ENCODE measurements around the gene CTAGE9. TPM values are rescaled to one million over a fixed set of nuclear protein-coding genes. Genes with fewer than 3 reads are reported as not detected.

The CTAGE9 gene
- total RNA-seq, 4 donors from 2014 or later, result 0.75 TPM; not detected in 3

GRCh38 chr6:131688286-131688685 lies 22.5 kb downstream of the CTAGE9 start:
- H3K4me3 ChIP-seq (replicated peaks in 1 of 3), result no peak overlapping the region
- TF ChIP-seq POLR2A (IDR thresholded peaks at IDR 0.05) (no peak), CTCF (IDR thresholded peaks at IDR 0.05) (no peak)
- no peaks in the 10 kb centered on the region for H3K9me3 ChIP-seq
- intact Hi-C loops (cut with DNase I), result no loop called here
- no peaks in the 10 kb centered on the region for H3K36me3 ChIP-seq
- no peaks in the 10 kb centered on the region for H3K4me1 ChIP-seq
- 89 to 90% methylated on average over 1 of the region's 1 CpG for WGBS, 2 donors
- DNase-seq, result no peak
- no peaks in the 10 kb centered on the region for H3K27me3 ChIP-seq
- no peak overlapping the region for H3K27ac ChIP-seq

GRCh38 chr6:131687022-131687421 lies 23.8 kb downstream of the CTAGE9 start:
- no peak for DNase-seq
- H3K9me3 ChIP-seq, result no peaks in the 10 kb centered on the region
- 87 to 96% methylated on average over 3 of the region's 3 CpGs for WGBS, 2 donors
- H3K27me3 ChIP-seq, result no peaks in the 10 kb centered on the region
- no peaks in the 10 kb centered on the region for H3K4me1 ChIP-seq
- no peak for TF ChIP-seq CTCF (IDR thresholded peaks at IDR 0.05)
- no peaks in the 10 kb centered on the region for H3K36me3 ChIP-seq
- no peak overlapping the region for H3K4me3 ChIP-seq (replicated peaks in 1 of 3)
- no peak overlapping the region for H3K27ac ChIP-seq
- intact Hi-C loops (cut with DNase I), result no loop called here

GRCh38 chr6:131685266-131685780 lies 25.5 kb downstream of the CTAGE9 start:
- no peaks in the 10 kb centered on the region for H3K27me3 ChIP-seq
- no peak overlapping the region for H3K4me3 ChIP-seq (replicated peaks in 1 of 3)
- WGBS, 2 donors, result 91 to 94% methylated on average over 4 of the region's 4 CpGs
- no peak overlapping the region for H3K27ac ChIP-seq
- DNase-seq, result no peak
- no peak for TF ChIP-seq CTCF (IDR thresholded peaks at IDR 0.05)
- TF ChIP-seq POLR2A (IDR thresholded peaks at IDR 0.05), result no peak
- intact Hi-C loops (cut with DNase I), result no loop called here
- no peaks in the 10 kb centered on the region for H3K36me3 ChIP-seq
- no peaks in the 10 kb centered on the region for H3K9me3 ChIP-seq
- no peaks in the 10 kb centered on the region for H3K4me1 ChIP-seq

GRCh38 chr6:131683479-131683878 lies 27.3 kb downstream of the CTAGE9 start:
- 60 to 67% methylated on average over 6 of the region's 6 CpGs for WGBS, 2 donors
- H3K4me3 ChIP-seq (replicated peaks in 1 of 3), result no peak overlapping the region
- H3K4me1 ChIP-seq, result no peaks in the 10 kb centered on the region
- TF ChIP-seq CTCF (IDR thresholded peaks at IDR 0.05), result no peak
- no peak for TF ChIP-seq POLR2A (IDR thresholded peaks at IDR 0.05)
- no peak overlapping the region for H3K27ac ChIP-seq
- H3K36me3 ChIP-seq, result no peaks in the 10 kb centered on the region
- H3K27me3 ChIP-seq, result no peaks in the 10 kb centered on the region
- H3K9me3 ChIP-seq, result no peaks in the 10 kb centered on the region
- intact Hi-C loops (cut with DNase I), result no loop called here
- DNase-seq, result no peak

GRCh38 chr6:131682442-131682841 lies 28.4 kb downstream of the CTAGE9 start:
- H3K27me3 ChIP-seq, result no peaks in the 10 kb centered on the region
- WGBS, 2 donors, result 45 to 48% methylated on average over 2 of the region's 2 CpGs
- intact Hi-C loops (cut with DNase I), result no loop called here
- no peak overlapping the region for H3K4me3 ChIP-seq (replicated peaks in 1 of 3)
- H3K36me3 ChIP-seq, result no peaks in the 10 kb centered on the region
- DNase-seq, result no peak
- no peak for TF ChIP-seq CTCF (IDR thresholded peaks at IDR 0.05)
- TF ChIP-seq POLR2A (IDR thresholded peaks at IDR 0.05), result no peak
- H3K4me1 ChIP-seq, result no peaks in the 10 kb centered on the region
- no peak overlapping the region for H3K27ac ChIP-seq
- H3K9me3 ChIP-seq, result no peaks in the 10 kb centered on the region

Measured in thyroid gland (tissue), 4 donors.